Esophagus squamous epithelium (tissue), 5 donors: Measurements from ENCODE around the gene ALKBH2. TPM values are rescaled to one million over a fixed set of nuclear protein-coding genes. Genes with fewer than 3 reads are reported as not detected.
A peak's percentile ranks its signal among the peaks of the same experiment; 100 is the strongest.

Experiments used
- DNase-seq: peaks from one replicate; lab custom pipeline; 2025; lab: John Stamatoyannopoulos, UW
- H3K27ac ChIP-seq, 4 donors: fragments of 200-600 bp; sonication (generic); one replicate each; pipeline ENCODE4 v1.5.1; 2016 to 2019; ENCODE audit warnings: mild to moderate bottlenecking in 1 of 4
- H3K27me3 ChIP-seq, 4 donors: fragments of 200-600 bp; sonication (generic); 1 replicate in 3 of 4; 2 replicates in 1 of 4; pipeline versions ENCODE4 v1.5.1 to v1.6.0; 2017 to 2021; ENCODE audit warnings: antibody characterized with exemption in 1 of 4
- H3K36me3 ChIP-seq, 3 donors: fragments of 200-600 bp; sonication (generic); one replicate each; pipeline ENCODE4 v1.5.1; 2016 to 2019
- H3K4me1 ChIP-seq, 3 donors: fragments of 200-600 bp; sonication (generic); one replicate each; pipeline ENCODE4 v1.5.1; 2017 to 2019
- H3K4me3 ChIP-seq, 4 donors: fragments of 200-600 bp; sonication (generic); 1 replicate in 3 of 4; 2 replicates in 1 of 4; pipeline ENCODE4 v1.5.1; 2016 to 2019; ENCODE audit warnings: mild to moderate bottlenecking in 2 of 4, moderate library complexity in 1 of 4
- H3K9me3 ChIP-seq, 3 donors: fragments of 200-600 bp; sonication (generic); one replicate each; pipeline ENCODE4 v1.5.1; 2016 to 2019
- POLR2A ChIP-seq, 4 donors: fragments of 450-650 bp; IDR thresholded peaks; one replicate each; pipeline ENCODE4 v1.6.1; 2017; ENCODE audit warnings: antibody characterized with exemption in 4 of 4, mild to moderate bottlenecking in 4 of 4, moderate library complexity in 3 of 4
- WGBS, 2 donors: methylation state at CpG; one replicate each; pipeline ENCODE4 v1.1.5; 2018; 5-methylcytosine and 5-hydroxymethylcytosine counted together
- intact Hi-C: fragments of 100-400 bp; cut with DNase I; formaldehyde crosslinking; loops from one replicate; pipeline ENCODE4 v1.15.0; 2022
- total RNA-seq, 4 donors: library from RNA; depleted of rRNA; stranded (reverse); fragments of >200 nt; gene quantifications; one replicate each; pipeline ENCODE4 v1.1.0, GENCODE V29; 2016
- TF ChIP-seq, protein P1 (sequence below), 6 experiments: fragments of 450-650 bp in 4 of 6; fragments of 200-600 bp in 2 of 6; sonication (generic) in 2 of 6; IDR thresholded peaks; one replicate each; pipeline ENCODE4 v1.5.1; 2016 to 2019; ENCODE audit warnings: antibody characterized with exemption in 6 of 6, mild to moderate bottlenecking in 4 of 6, moderate library complexity in 4 of 6
- donor health status: DM: yes; HTN: yes; CAD: no.

The ALKBH2 gene
- total RNA-seq, 4 donors from 2014 or later: 7.9 to 20.6 (median 14.8) TPM

GRCh38 chr12:109105176-109105575 lies 11.9 kb upstream of the ALKBH2 start:
- TF ChIP-seq, protein P1, sequence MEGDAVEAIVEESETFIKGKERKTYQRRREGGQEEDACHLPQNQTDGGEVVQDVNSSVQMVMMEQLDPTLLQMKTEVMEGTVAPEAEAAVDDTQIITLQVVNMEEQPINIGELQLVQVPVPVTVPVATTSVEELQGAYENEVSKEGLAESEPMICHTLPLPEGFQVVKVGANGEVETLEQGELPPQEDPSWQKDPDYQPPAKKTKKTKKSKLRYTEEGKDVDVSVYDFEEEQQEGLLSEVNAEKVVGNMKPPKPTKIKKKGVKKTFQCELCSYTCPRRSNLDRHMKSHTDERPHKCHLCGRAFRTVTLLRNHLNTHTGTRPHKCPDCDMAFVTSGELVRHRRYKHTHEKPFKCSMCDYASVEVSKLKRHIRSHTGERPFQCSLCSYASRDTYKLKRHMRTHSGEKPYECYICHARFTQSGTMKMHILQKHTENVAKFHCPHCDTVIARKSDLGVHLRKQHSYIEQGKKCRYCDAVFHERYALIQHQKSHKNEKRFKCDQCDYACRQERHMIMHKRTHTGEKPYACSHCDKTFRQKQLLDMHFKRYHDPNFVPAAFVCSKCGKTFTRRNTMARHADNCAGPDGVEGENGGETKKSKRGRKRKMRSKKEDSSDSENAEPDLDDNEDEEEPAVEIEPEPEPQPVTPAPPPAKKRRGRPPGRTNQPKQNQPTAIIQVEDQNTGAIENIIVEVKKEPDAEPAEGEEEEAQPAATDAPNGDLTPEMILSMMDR (IDR thresholded peaks at IDR 0.05): no peak
- no peak for TF ChIP-seq POLR2A (IDR thresholded peaks at IDR 0.05)

DNA sequence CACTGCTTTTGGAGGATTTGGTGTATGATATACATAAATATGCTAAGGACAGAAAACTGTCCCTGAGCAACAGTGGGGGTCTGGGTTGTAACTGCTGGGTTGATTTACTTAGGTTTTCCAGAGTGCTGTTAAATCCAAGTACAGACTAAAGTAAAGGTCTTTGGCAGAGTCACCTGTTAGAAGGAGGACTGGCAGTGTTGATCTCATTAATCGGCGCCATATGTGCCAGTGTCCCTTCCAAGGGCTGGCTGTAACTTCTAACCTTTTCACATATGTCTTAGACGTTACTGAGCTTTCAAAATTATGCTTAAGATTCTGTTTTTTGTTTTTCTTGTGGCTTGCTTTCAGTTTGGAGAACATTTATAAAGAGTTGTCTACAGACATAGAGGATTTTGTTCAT lies 9.2 kb upstream of the ALKBH2 start:
- no peak overlapping the region for H3K4me3 ChIP-seq
- H3K27ac ChIP-seq: no peak overlapping the region
- intact Hi-C loops: no loop called here
- H3K27me3 ChIP-seq: no peaks in the 10 kb centered on the region
- TF ChIP-seq POLR2A (IDR thresholded peaks at IDR 0.05): no peak
- TF ChIP-seq, protein P1 (IDR thresholded peaks at IDR 0.05): no peak
- peaks cover 2 to 31% (median 17%) of the 10 kb centered on the region in 3 donors for H3K4me1 ChIP-seq
- DNase-seq: no peak
- H3K9me3 ChIP-seq: no peaks in the 10 kb centered on the region
- WGBS, 2 donors: 73 to 92% methylated on average over 3 of the region's 3 CpGs
- H3K36me3 ChIP-seq: peaks cover 0 to 71% (median 35%) of the 10 kb centered on the region in 3 donors

More at GRCh38 chr12:109105176-109105575, 11.9 kb upstream of the ALKBH2 start:
- H3K9me3 ChIP-seq: no peaks in the 10 kb centered on the region
- no peaks in the 10 kb centered on the region for H3K27me3 ChIP-seq
- peaks cover 0 to 98% (median 35%) of the 10 kb centered on the region in 3 donors for H3K36me3 ChIP-seq
- H3K27ac ChIP-seq: no peak overlapping the region
- no peak overlapping the region for H3K4me3 ChIP-seq
- H3K4me1 ChIP-seq: peaks cover 0 to 11% (median 3%) of the 10 kb centered on the region in 3 donors
- DNase-seq: no peak
- 92 to 99% methylated on average over 5 of the region's 5 CpGs for WGBS, 2 donors
- intact Hi-C loops: no loop called here

GRCh38 chr12:109100741-109101140 lies 7.5 kb upstream of the ALKBH2 start:
- H3K36me3 ChIP-seq: peaks cover 0 to 53% (median 32%) of the 10 kb centered on the region in 3 donors
- DNase-seq: no peak
- H3K27ac ChIP-seq: no peak overlapping the region
- intact Hi-C loops: no loop called here
- no peaks in the 10 kb centered on the region for H3K9me3 ChIP-seq
- 82 to 85% methylated on average over 4 of the region's 4 CpGs for WGBS, 2 donors
- peaks cover 7 to 37% (median 21%) of the 10 kb centered on the region in 3 donors for H3K4me1 ChIP-seq
- no peak overlapping the region for H3K4me3 ChIP-seq
- H3K27me3 ChIP-seq: no peaks in the 10 kb centered on the region
- no peak for TF ChIP-seq POLR2A (IDR thresholded peaks at IDR 0.05)
- TF ChIP-seq, protein P1 (IDR thresholded peaks at IDR 0.05): no peak

- intact Hi-C loops: loop anchor here (10.0 kb wide), 2 partner anchors 295 to 535 kb away; partner anchors contain the start of genes ISCU and SART3
- Histone ChIP-seq H3K36me3 (peaks cover 0 to 41% (median 24%) of the 10 kb centered on the region in 3 donors), H3K27ac (peak overlapping the region in 3 of 4 donors; percentile 89 to 98 (median 97)), H3K4me3 (peak overlapping the region in 3 of 4 donors; percentile 69 to 95 (median 85)), H3K9me3 (no peaks in the 10 kb centered on the region), H3K27me3 (no peaks in the 10 kb centered on the region), H3K4me1 (peaks cover 7 to 37% (median 21%) of the 10 kb centered on the region in 3 donors)
- WGBS, 2 donors: 68 to 72% methylated on average over 8 to 12 of the region's 12 CpGs
- no peak for DNase-seq
- TF ChIP-seq POLR2A (IDR thresholded peaks at IDR 0.05): no peak
- TF ChIP-seq, protein P1 (IDR thresholded peaks at IDR 0.05): no peak
Observed at GRCh38 chr12:109099431-109100020, 6.3 kb upstream of the ALKBH2 start.

DNA sequence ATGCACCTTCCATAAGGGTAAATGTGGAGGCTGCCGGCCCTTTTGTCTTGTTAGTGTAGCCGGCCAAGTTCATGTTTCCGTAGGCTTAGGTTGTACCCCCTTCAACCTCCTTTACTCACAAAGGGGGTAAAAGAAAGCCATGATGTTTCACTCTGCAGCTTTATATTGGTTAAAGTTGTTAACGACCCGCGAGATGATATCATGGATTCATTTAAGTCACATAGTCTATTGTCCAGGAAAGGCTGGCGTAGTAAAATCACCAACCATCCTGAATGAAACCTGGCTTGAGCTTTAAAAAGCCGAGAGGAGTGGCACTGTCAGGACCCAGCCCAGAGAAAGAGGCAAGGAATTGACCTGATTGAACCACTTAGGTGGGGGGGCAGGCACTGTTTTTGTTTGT lies 5.4 kb upstream of the ALKBH2 start:
- H3K27me3 ChIP-seq: no peaks in the 10 kb centered on the region
- 3 to 8% methylated on average over 8 of the region's 8 CpGs for WGBS, 2 donors
- peak overlapping the region; percentile 69 to 95 (median 80) for H3K4me3 ChIP-seq
- peaks cover 7 to 39% (median 23%) of the 10 kb centered on the region in 3 donors for H3K4me1 ChIP-seq
- TF ChIP-seq POLR2A (IDR thresholded peaks at IDR 0.05): no peak
- TF ChIP-seq, protein P1 (IDR thresholded peaks at IDR 0.05): no peak
- intact Hi-C loops: loop anchor here (10.0 kb wide), 2 partner anchors 294 to 534 kb away; partner anchors contain the start of genes ISCU and SART3
- H3K9me3 ChIP-seq: no peaks in the 10 kb centered on the region
- DNase-seq: no peak
- peaks cover 0 to 32% (median 18%) of the 10 kb centered on the region in 3 donors for H3K36me3 ChIP-seq
- peak overlapping the region; percentile 86 to 98 (median 93) for H3K27ac ChIP-seq
